RWPE2 (cell line): Measurements from ENCODE around the gene PADI4.

Experiments
- ATAC-seq: fragments of 200-7000 bp; cut with Tn5 transposase; 3 replicates; pipeline ENCODE4 v1.9.1; 2021; ENCODE audit warnings: low read depth
- DNase-seq: peaks from one replicate; pipeline ENCODE4 v3.0.0-alpha.2; 2020; ENCODE audit warnings: low spot score
- H3K27ac ChIP-seq: fragments of 450-650 bp; 2 replicates; pipeline ENCODE4 v1.5.1; 2017; ENCODE audit warnings: mild to moderate bottlenecking; ENCODE audit not compliant: poor library complexity, severe bottlenecking
- H3K27me3 ChIP-seq: fragments of 250-450 bp; sonication (Bioruptor Pico); 2 replicates; pipeline ENCODE4 v1.5.1; 2021; ENCODE audit warnings: mild to moderate bottlenecking, moderate library complexity; ENCODE audit not compliant: insufficient read depth, poor library complexity, severe bottlenecking
- H3K36me3 ChIP-seq: fragments of 250-450 bp; sonication (Bioruptor Pico); 2 replicates; pipeline ENCODE4 v1.5.1; 2020; ENCODE audit warnings: low read depth, mild to moderate bottlenecking, moderate library complexity
- H3K4me1 ChIP-seq: fragments of 250-450 bp; sonication (Bioruptor Pico); 2 replicates; pipeline ENCODE4 v1.5.1; 2021; ENCODE audit warnings: mild to moderate bottlenecking, moderate library complexity; ENCODE audit not compliant: insufficient read depth, poor library complexity, severe bottlenecking
- H3K4me3 ChIP-seq: fragments of 250-450 bp; sonication (Bioruptor Pico); 2 replicates; pipeline ENCODE4 v1.5.1; 2021; ENCODE audit warnings: mild to moderate bottlenecking, moderate library complexity; ENCODE audit not compliant: severe bottlenecking
- H3K9me3 ChIP-seq: fragments of 250-450 bp; sonication (Bioruptor Pico); 2 replicates; pipeline ENCODE4 v1.5.1; 2021; ENCODE audit warnings: mild to moderate bottlenecking, moderate library complexity; ENCODE audit not compliant: severe bottlenecking
- TF ChIP-seq, protein P1 (sequence below): fragments of 450-650 bp; IDR thresholded peaks from one replicate; pipeline ENCODE4 v1.5.1; 2017; ENCODE audit warnings: mild to moderate bottlenecking, moderate library complexity; ENCODE audit not compliant: poor library complexity, severe bottlenecking

PADI4 gene

DNA sequence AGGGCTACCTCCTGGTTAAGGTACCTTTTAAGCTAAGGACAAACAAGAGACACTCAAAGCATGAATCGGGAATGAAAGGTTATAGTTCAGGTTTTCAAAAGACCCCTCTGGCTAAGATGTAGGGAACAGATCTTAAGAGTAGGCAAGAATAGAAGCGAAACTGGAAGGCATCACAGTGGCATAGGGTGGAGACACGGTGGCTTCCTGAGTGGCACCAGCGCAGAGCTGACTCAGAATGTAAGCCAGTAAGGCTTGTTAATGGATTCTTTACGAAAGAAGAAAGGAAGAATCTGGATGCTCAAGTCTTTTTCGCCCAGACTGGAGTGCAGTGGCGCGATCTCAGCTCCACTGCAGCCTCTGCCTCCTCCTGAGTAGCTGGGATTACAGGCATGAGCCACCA lies 85.2 kb downstream of the PADI4 start:
- DNase-seq (no peak), ATAC-seq (no peak)
- Histone ChIP-seq H3K9me3 (no peaks in the 10 kb centered on the region), H3K27me3 (no peaks in the 10 kb centered on the region), H3K27ac (no peak overlapping the region), H3K4me1 (no peaks in the 10 kb centered on the region), H3K36me3 (no peaks in the 10 kb centered on the region), H3K4me3 (no peak overlapping the region)
- TF ChIP-seq, protein P1, sequence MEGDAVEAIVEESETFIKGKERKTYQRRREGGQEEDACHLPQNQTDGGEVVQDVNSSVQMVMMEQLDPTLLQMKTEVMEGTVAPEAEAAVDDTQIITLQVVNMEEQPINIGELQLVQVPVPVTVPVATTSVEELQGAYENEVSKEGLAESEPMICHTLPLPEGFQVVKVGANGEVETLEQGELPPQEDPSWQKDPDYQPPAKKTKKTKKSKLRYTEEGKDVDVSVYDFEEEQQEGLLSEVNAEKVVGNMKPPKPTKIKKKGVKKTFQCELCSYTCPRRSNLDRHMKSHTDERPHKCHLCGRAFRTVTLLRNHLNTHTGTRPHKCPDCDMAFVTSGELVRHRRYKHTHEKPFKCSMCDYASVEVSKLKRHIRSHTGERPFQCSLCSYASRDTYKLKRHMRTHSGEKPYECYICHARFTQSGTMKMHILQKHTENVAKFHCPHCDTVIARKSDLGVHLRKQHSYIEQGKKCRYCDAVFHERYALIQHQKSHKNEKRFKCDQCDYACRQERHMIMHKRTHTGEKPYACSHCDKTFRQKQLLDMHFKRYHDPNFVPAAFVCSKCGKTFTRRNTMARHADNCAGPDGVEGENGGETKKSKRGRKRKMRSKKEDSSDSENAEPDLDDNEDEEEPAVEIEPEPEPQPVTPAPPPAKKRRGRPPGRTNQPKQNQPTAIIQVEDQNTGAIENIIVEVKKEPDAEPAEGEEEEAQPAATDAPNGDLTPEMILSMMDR = no peak

DNA sequence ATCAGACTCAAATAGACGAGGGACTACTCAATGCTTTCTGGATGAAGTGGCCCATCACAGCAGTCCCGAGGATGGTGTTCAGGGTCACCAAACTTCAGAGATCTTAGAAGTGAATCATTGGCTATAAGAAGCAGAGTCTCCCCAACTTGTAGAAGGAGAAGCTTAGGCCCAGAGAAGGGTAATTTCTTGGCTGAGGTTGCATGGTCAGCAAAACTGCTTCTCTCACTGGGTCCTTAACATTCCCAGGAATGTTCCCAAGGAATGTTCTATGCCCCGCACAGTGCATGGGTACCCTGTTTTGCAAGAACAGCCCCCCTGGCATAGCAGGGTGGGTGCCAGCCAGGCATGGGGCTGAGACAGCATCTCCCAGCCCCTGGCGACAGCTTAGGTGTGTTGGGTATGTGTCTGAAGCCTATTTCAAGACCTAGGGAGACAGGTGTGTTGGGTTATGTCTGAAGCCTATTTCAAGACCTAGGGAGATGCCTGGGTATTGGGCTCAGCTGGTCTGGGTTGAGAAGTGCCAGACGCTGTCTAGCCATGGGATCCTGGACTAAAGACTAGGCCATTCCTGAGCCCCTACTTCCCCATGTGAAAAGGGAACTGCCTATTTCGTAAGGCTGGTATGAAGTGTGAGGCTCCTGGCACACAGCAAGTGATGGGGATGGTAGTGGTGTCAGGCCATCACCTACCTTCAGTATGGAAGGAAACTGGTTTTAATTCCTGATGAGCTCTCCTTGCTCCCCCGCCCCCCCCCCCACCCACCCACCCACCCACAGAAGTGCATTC lies 90.1 kb downstream of the PADI4 start:
- no peaks in the 10 kb centered on the region for H3K27me3 ChIP-seq

DNA sequence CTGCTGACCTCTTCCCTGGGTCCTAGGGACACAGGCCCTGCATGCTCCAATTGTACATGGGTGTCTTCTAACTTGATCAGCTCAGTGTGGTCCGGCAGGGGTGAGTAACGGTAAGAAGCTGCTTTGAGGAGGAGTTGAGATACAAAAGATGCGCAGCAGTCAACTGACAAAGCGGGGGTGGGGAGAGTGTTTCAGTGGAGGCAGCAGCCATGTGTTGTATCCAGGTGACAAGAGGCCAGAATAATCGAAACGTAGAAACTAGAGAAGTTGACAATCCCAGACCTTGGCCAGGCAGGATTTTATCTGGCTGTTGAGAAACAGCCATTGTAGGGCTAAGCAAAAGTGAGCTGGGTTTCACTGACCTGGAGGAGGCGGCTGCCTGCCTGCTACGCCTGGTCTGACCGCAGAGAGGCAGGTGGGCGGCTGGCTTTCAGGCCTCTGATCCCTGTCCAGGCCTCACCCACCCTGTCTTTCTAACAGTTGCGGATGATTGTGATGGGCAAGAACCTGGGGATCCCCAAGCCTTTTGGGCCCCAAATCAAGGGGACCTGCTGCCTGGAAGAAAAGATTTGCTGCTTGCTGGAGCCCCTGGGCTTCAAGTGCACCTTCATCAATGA lies 92.8 kb downstream of the PADI4 start:
- TF ChIP-seq, protein P1 = no peak
- Histone ChIP-seq H3K4me3 (no peak overlapping the region), H3K36me3 (no peaks in the 10 kb centered on the region), H3K27ac (no peak overlapping the region), H3K4me1 (peaks cover 7% of the 10 kb centered on the region), H3K9me3 (no peaks in the 10 kb centered on the region), H3K27me3 (no peaks in the 10 kb centered on the region)
- ATAC-seq = no peak
- DNase-seq = no peak

More for the DNA sequence above, 90.1 kb downstream of the PADI4 start:
- TF ChIP-seq, protein P1 = no peak
- H3K9me3 ChIP-seq = no peaks in the 10 kb centered on the region
- no peak for DNase-seq
- H3K4me1 ChIP-seq = peaks cover 3% of the 10 kb centered on the region
- ATAC-seq = no peak
- no peaks in the 10 kb centered on the region for H3K36me3 ChIP-seq
- no peak overlapping the region for H3K4me3 ChIP-seq
- H3K27ac ChIP-seq = no peak overlapping the region

DNA sequence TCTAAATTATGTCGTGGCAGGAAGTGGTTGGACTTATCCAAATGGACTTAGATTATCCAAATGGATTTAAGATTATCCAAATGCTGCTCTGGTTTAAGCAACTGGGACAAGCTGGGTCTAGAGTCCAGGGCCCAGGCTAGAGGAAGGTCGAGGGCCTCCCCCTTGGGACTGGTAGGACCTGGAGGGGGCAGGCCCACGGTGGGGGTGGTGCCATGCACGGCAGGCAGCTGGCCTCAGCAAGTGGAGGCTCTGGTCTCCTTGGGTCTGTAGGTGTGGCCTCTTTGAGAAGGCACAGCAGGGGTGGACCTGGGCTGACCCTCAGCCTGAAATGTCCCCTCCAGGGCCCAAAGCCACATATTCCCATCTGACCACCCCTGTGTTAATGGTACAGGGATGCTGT lies 93.8 kb downstream of the PADI4 start:
- DNase-seq (no peak), ATAC-seq (no peak)
- H3K27ac ChIP-seq = no peak overlapping the region
- H3K4me3 ChIP-seq = no peak overlapping the region
- TF ChIP-seq, protein P1 = no peak
- no peaks in the 10 kb centered on the region for H3K27me3 ChIP-seq
- H3K36me3 ChIP-seq = peaks cover 4% of the 10 kb centered on the region; the same call in 1 of the 2 replicates
- peaks cover 7% of the 10 kb centered on the region for H3K4me1 ChIP-seq
- no peaks in the 10 kb centered on the region for H3K9me3 ChIP-seq

DNA sequence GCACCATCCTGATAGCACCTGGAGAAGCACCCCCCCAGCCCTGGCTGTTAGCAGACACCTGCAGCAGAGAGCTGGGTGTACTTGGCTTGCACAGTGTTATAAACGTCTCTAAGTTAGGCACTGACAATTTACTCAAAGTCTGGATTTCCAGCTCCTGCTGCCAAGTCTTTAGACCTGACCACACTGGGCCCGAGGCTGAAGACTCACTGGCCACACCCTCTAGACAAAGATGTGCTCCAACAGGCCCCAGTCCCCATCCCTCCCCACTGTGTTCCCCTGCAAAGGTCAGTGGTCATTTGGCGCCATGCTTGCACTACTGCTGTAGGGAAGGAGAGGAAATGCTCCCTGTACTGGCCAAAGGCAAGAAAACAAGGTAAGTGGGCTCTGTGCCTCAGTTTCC lies 95.1 kb downstream of the PADI4 start:
- Histone ChIP-seq H3K27ac (peak overlapping the region; percentile 20), H3K4me1 (peaks cover 7% of the 10 kb centered on the region), H3K9me3 (no peaks in the 10 kb centered on the region), H3K4me3 (no peak overlapping the region), H3K27me3 (no peaks in the 10 kb centered on the region), H3K36me3 (peaks cover 9% of the 10 kb centered on the region)
- TF ChIP-seq, protein P1 = no peak
- no peak for DNase-seq
- ATAC-seq = peak; percentile 76
